H9 (cell line): ENCODE measurements around the gene TMEM51. TPM values are rescaled to one million over a fixed set of nuclear protein-coding genes. Genes with fewer than 3 reads are reported as not detected.

Experiments used
- DNase-seq: peaks from one replicate; pipeline ENCODE4 v3.0.0-alpha.2; 2017
- H2AFZ ChIP-seq: one replicate; pipeline ENCODE4 v1.6.1; 2013; ENCODE audit warnings: mild to moderate bottlenecking, low read length, control low read depth, moderate library complexity
- H2AK5ac ChIP-seq: 2 replicates; pipeline ENCODE4 v1.6.1; 2013; ENCODE audit warnings: low read length, control low read depth, mixed read lengths; ENCODE audit not compliant: insufficient read length
- H2BK120ac ChIP-seq: one replicate; pipeline ENCODE4 v1.6.1; 2013; ENCODE audit warnings: low read depth, mild to moderate bottlenecking, low read length, control low read depth, inconsistent platforms; ENCODE audit not compliant: poor library complexity, severe bottlenecking
- H2BK12ac ChIP-seq: 2 replicates; pipeline ENCODE4 v1.6.1; 2013; ENCODE audit warnings: low read length, control low read depth, mixed read lengths, low read depth; ENCODE audit not compliant: insufficient read length
- H2BK15ac ChIP-seq: 2 replicates; pipeline ENCODE4 v1.6.1; 2013; ENCODE audit warnings: low read depth, low read length, control low read depth
- H2BK20ac ChIP-seq: one replicate; pipeline ENCODE4 v1.6.1; 2013; ENCODE audit warnings: low read depth, mild to moderate bottlenecking, low read length, control low read depth, inconsistent platforms; ENCODE audit not compliant: poor library complexity, severe bottlenecking
- H2BK5ac ChIP-seq: 2 replicates; pipeline ENCODE4 v1.6.1; 2013; ENCODE audit warnings: low read length, control low read depth, mixed read lengths; ENCODE audit not compliant: insufficient read length
- H3K14ac ChIP-seq: 2 replicates; pipeline ENCODE4 v1.6.1; 2013; ENCODE audit warnings: low read length, control low read depth; ENCODE audit not compliant: insufficient read depth
- H3K18ac ChIP-seq: 2 replicates; pipeline ENCODE4 v1.6.1; 2013; ENCODE audit warnings: low read depth, mild to moderate bottlenecking, mixed read lengths, low read length, control low read depth; ENCODE audit not compliant: insufficient read length
- H3K23ac ChIP-seq: 2 replicates; pipeline ENCODE4 v1.6.1; 2013; ENCODE audit warnings: low read length, control low read depth, mixed read lengths, low read depth; ENCODE audit not compliant: insufficient read length
- H3K23me2 ChIP-seq: 2 replicates; pipeline ENCODE4 v1.6.1; 2013; ENCODE audit warnings: low read depth, mild to moderate bottlenecking, mixed read lengths, low read length, control low read depth; ENCODE audit not compliant: insufficient read length, poor library complexity, severe bottlenecking
- H3K27ac ChIP-seq: 2 replicates; pipeline ENCODE4 v1.5.1; 2013; ENCODE audit warnings: low read length, control low read depth, mixed read lengths, low read depth; ENCODE audit not compliant: insufficient read length
- H3K27me3 ChIP-seq: 2 replicates; pipeline ENCODE4 v1.6.1; 2013; ENCODE audit warnings: low read length, control low read depth, inconsistent platforms; ENCODE audit not compliant: insufficient read depth
- H3K4ac ChIP-seq: 2 replicates; pipeline ENCODE4 v1.6.1; 2013; ENCODE audit warnings: low read depth, mild to moderate bottlenecking, control low read depth, inconsistent platforms, low read length, moderate library complexity
- H3K4me1 ChIP-seq: 2 replicates; pipeline ENCODE4 v1.6.1; 2013; ENCODE audit warnings: low read length, control low read depth, inconsistent platforms; ENCODE audit not compliant: insufficient read depth
- H3K4me2 ChIP-seq: 2 replicates; pipeline ENCODE4 v1.6.1; 2013; ENCODE audit warnings: low read length, control low read depth, mixed read lengths; ENCODE audit not compliant: insufficient read length, insufficient read depth
- H3K56ac ChIP-seq: 2 replicates; pipeline ENCODE4 v1.6.1; 2013; ENCODE audit warnings: low read depth, mild to moderate bottlenecking, mixed read lengths, low read length, control low read depth; ENCODE audit not compliant: insufficient read length
- H3K79me1 ChIP-seq: 2 replicates; pipeline ENCODE4 v1.6.1; 2013; ENCODE audit warnings: low read depth, mild to moderate bottlenecking, moderate library complexity, low read length, control low read depth, inconsistent platforms; ENCODE audit not compliant: insufficient read depth, poor library complexity, severe bottlenecking
- H3K79me2 ChIP-seq: 2 replicates; pipeline ENCODE4 v1.6.1; 2013; ENCODE audit warnings: low read length, control low read depth, inconsistent platforms; ENCODE audit not compliant: insufficient read depth
- H3K9ac ChIP-seq: 2 replicates; pipeline ENCODE4 v1.6.1; 2013; ENCODE audit warnings: low read length, control low read depth, mixed read lengths; ENCODE audit not compliant: insufficient read length; ENCODE audit errors: extremely low read depth
- H3K9me3 ChIP-seq: one replicate; pipeline ENCODE4 v1.6.1; 2013; ENCODE audit warnings: low read depth, low read length, inconsistent platforms; ENCODE audit not compliant: control insufficient read depth
- H3T11ph ChIP-seq: one replicate; pipeline ENCODE4 v1.6.1; 2013; ENCODE audit warnings: mild to moderate bottlenecking, low read length, control low read depth, inconsistent platforms
- H4K20me1 ChIP-seq: one replicate; pipeline ENCODE4 v1.6.1; 2013; ENCODE audit not compliant: control insufficient read depth, insufficient read length, insufficient read depth
- H4K5ac ChIP-seq: 2 replicates; pipeline ENCODE4 v1.6.1; 2013; ENCODE audit warnings: low read depth, mild to moderate bottlenecking, mixed read lengths, low read length, control low read depth; ENCODE audit not compliant: insufficient read length
- H4K8ac ChIP-seq: replicated peaks from 2 replicates; pipeline ENCODE4 v1.6.1; 2013; ENCODE audit warnings: low read length, control low read depth, mixed read lengths, low read depth; ENCODE audit not compliant: insufficient read length
- H4K91ac ChIP-seq: 2 replicates; pipeline ENCODE4 v1.6.1; 2013; ENCODE audit warnings: low read depth, mild to moderate bottlenecking, moderate library complexity, mixed read lengths, low read length, control low read depth; ENCODE audit not compliant: insufficient read length
- H3K27ac Mint-ChIP-seq, 3 experiments: 2 replicates in 2 of 3; 3 replicates in 1 of 3; pipeline ENCODE4 v1.8.0; 2020 to 2021; ENCODE audit warnings: mixed read lengths in 3 of 3, mild to moderate bottlenecking in 1 of 3, moderate library complexity in 1 of 3
- H3K27me3 Mint-ChIP-seq: 2 replicates; pipeline ENCODE4 v1.8.0; 2021; ENCODE audit warnings: low read depth, mild to moderate bottlenecking, moderate library complexity, mixed read lengths
- H3K36me3 Mint-ChIP-seq, 3 experiments: 2 replicates in 2 of 3; 3 replicates in 1 of 3; pipeline ENCODE4 v1.8.0; 2020 to 2021; ENCODE audit warnings: low read depth in 3 of 3, mixed read lengths in 3 of 3; ENCODE audit not compliant: insufficient read depth in 1 of 3
- H3K4me1 Mint-ChIP-seq, 2 experiments: 2 replicates each; pipeline ENCODE4 v1.8.0; 2020; ENCODE audit warnings: mixed read lengths in 2 of 2
- H3K4me3 Mint-ChIP-seq, 2 experiments: 2 replicates in 1 of 2; 3 replicates in 1 of 2; pipeline ENCODE4 v1.8.0; 2020 to 2021; ENCODE audit warnings: mild to moderate bottlenecking in 2 of 2, mixed read lengths in 2 of 2, moderate library complexity in 1 of 2
- H3K9me3 Mint-ChIP-seq, 2 experiments: 2 replicates in 1 of 2; 3 replicates in 1 of 2; pipeline ENCODE4 v1.8.0; 2020; ENCODE audit warnings: mild to moderate bottlenecking in 2 of 2, mixed read lengths in 2 of 2, moderate library complexity in 1 of 2
- CTCF ChIP-seq: fragments of 200-600 bp; sonication (generic); conservative IDR thresholded peaks from 3 replicates; pipeline ENCODE4 v1.8.0; 2021; ENCODE audit warnings: antibody characterized with exemption, mild to moderate bottlenecking
- WGBS: extraction: QIAGEN DNeasy Blood & Tissue Kit; methylation state at CpG from one replicate; pipeline ENCODE4 v1.1.7; 2013; ENCODE audit warnings: missing lambda C conversion rate, low lambda C conversion rate, mixed read lengths; ENCODE audit not compliant: insufficient read length; ENCODE audit errors: extremely low coverage; 5-methylcytosine and 5-hydroxymethylcytosine counted together
- total RNA-seq: library from RNA; stranded (reverse); gene quantifications from 2 replicates; pipeline ENCODE4 v1.2.1, GENCODE V29; 2021

TMEM51 gene
- total RNA-seq, 1 experiment from 2014 or later: 4.6 TPM

- Histone ChIP-seq H3K4me2 (peak overlapping the region; percentile 14), H4K8ac (no peak overlapping the region), H3K14ac (no peak overlapping the region), H2BK5ac (no peak overlapping the region), H3K4me1 (peaks cover 2% of the 10 kb centered on the region; the same call in 1 of the 2 replicates), H3K4ac (no peak overlapping the region), H3T11ph (no peak overlapping the region), H3K27ac (peak overlapping the region; percentile 11), H2AFZ (no peak overlapping the region), H3K27me3 (no peaks in the 10 kb centered on the region), H2BK120ac (no peak overlapping the region), H4K91ac (no peak overlapping the region), H3K18ac (no peak overlapping the region), H2AK5ac (no peak overlapping the region), H3K9me3 (no peaks in the 10 kb centered on the region), H3K56ac (no peak overlapping the region), H3K79me1 (no peaks in the 10 kb centered on the region), H3K79me2 (no peaks in the 10 kb centered on the region), H2BK20ac (no peak overlapping the region), H3K9ac (no peak overlapping the region), H4K20me1 (no peaks in the 10 kb centered on the region), H4K5ac (no peak overlapping the region), H2BK15ac (no peak overlapping the region), H3K23ac (no peak overlapping the region), H3K23me2 (no peaks in the 10 kb centered on the region), H2BK12ac (no peak overlapping the region)
- Mint-ChIP-seq H3K4me1 (peaks cover 20 to 29% of the 10 kb centered on the region in 2 experiments), H3K27me3 (peaks cover 1% of the 10 kb centered on the region; the same call in 1 of the 2 replicates), H3K27ac (peak overlapping the region in 1 of 3 experiments; percentile 65; a peak in 2 of 7 replicates), H3K9me3 (no peaks in the 10 kb centered on the region), H3K36me3 (peaks cover 0 to 4% (median 0%) of the 10 kb centered on the region in 3 experiments; a peak in 1 of 7 replicates), H3K4me3 (peak overlapping the region in 1 of 2 experiments; percentile 57; a peak in 1 of 5 replicates)
- TF ChIP-seq CTCF: no peak
- no CpG with 5 or more reads among the region's 8 CpGs for WGBS
- no peak for DNase-seq
These were observed 25.9 kb downstream of the TMEM51 start for GRCh38 chr1:15179485-15179883.
